Left lung (tissue), 10 donors: Measurements from ENCODE around the gene CNPPD1. TPM values are rescaled to one million over a fixed set of nuclear protein-coding genes. Genes with fewer than 3 reads are reported as not detected.
A peak's percentile ranks its signal among the peaks of the same experiment; 100 is the strongest.

Experiments used
- ATAC-seq: fragments of 200-7000 bp; cut with Tn5 transposase; one replicate; pipeline ENCODE4 v1.9.1; 2020; ENCODE audit warnings: moderate library complexity
- DNase-seq, 4 donors: peaks; one replicate each; pipeline ENCODE4 v3.0.0-alpha.2; 2013 to 2020
- H3K27ac ChIP-seq, 2 donors: fragments of 200-600 bp; sonication (generic) in 1 of 2; one replicate each; pipeline versions ENCODE4 v1.5.0 to v1.8.0; 2020 to 2021
- H3K27me3 ChIP-seq, 2 donors: fragments of 200-600 bp; sonication (generic) in 1 of 2; one replicate each; pipeline versions ENCODE4 v1.5.0 to v1.8.0; 2020 to 2021
- H3K36me3 ChIP-seq, 2 donors: fragments of 200-600 bp; sonication (generic) in 1 of 2; one replicate each; pipeline versions ENCODE4 v1.5.0 to v1.8.0; 2020 to 2021
- H3K4me1 ChIP-seq, 2 donors: fragments of 200-600 bp; one replicate each; pipeline ENCODE4 v1.8.0; 2021
- H3K4me3 ChIP-seq, 2 donors: fragments of 200-600 bp; sonication (generic) in 1 of 2; one replicate each; pipeline versions ENCODE4 v1.5.0 to v1.8.0; 2020 to 2021; ENCODE audit warnings: mild to moderate bottlenecking in 1 of 2
- H3K9me3 ChIP-seq, 2 donors: fragments of 200-600 bp; sonication (generic) in 1 of 2; one replicate each; pipeline versions ENCODE4 v1.5.0 to v1.8.0; 2020 to 2021
- intact Hi-C, 2 donors: fragments of 100-400 bp; cut with DNase I; formaldehyde crosslinking; loops; one replicate each; pipeline versions ENCODE4 v1.11.2 to v1.14.2; 2022
- polyA plus RNA-seq, 6 donors: library from polyadenylated mRNA; unstranded; fragments of 120-200 nt; gene quantifications; one replicate each; pipeline ENCODE4 v1.2.1, GENCODE V29; 2013; ENCODE audit not compliant: insufficient read length in 6 of 6
- total RNA-seq, 2 donors: library from RNA; stranded (reverse); fragmentation: NEBNext Ultra II Directional; extraction: Animal tissue kit (Norgen Biotek cat#: 25700); gene quantifications; one replicate each; pipeline ENCODE4 v1.2.1, GENCODE V29; 2021
- TF ChIP-seq, protein P1 (sequence below), 2 donors: fragments of 200-600 bp; sonication (generic) in 1 of 2; IDR thresholded peaks; one replicate each; pipeline versions ENCODE4 v1.5.0 to v1.8.0; 2021; ENCODE audit warnings: antibody characterized with exemption in 2 of 2
- donor health status: DM: no; HTN: yes; CAD: no.
- donor health status: DM: no; HTN: no; CAD: no.

CNPPD1 gene
- total and polyA plus RNA-seq, 8 donors: 34.6 to 68.2 (median 42.0) TPM

DNA sequence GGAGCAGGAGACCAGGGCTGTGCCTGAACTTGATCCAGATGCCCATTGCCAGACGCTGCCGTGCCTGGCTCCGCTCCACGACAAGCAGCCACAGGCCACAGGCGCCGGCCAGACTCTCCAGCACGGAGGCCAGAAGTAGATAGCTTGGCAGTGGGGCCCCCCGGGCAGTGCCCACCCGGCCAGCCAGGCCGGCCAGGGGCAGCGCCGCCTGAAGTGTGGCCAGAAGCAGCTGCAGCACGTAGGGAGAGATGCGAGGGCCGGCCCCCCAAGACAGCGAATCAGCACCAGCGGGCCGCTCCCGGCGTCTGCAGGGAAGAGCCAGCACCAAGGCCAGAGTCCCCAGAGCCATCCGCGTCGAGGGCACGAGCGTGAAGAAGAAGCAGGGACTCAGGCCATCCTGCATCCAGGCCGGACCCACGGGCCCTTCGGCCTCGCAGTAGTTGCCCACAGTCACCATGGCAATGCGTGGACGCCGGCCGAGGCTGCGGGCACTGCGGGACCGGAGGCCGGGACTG lies 41.5 kb upstream of the CNPPD1 start:
- Histone ChIP-seq H3K27me3 (no peaks in the 10 kb centered on the region), H3K4me1 (peaks cover 17 to 35% of the 10 kb centered on the region in 2 donors), H3K4me3 (peak overlapping the region; percentile 53 to 68), H3K9me3 (no peaks in the 10 kb centered on the region), H3K36me3 (peaks cover 0 to 69% of the 10 kb centered on the region in 2 donors), H3K27ac (peak overlapping the region; percentile 90 to 92)
- intact Hi-C loops: no loop called here
- ATAC-seq (peak; percentile 70), DNase-seq (peak; percentile 64 to 88 (median 66))
- TF ChIP-seq, protein P1, sequence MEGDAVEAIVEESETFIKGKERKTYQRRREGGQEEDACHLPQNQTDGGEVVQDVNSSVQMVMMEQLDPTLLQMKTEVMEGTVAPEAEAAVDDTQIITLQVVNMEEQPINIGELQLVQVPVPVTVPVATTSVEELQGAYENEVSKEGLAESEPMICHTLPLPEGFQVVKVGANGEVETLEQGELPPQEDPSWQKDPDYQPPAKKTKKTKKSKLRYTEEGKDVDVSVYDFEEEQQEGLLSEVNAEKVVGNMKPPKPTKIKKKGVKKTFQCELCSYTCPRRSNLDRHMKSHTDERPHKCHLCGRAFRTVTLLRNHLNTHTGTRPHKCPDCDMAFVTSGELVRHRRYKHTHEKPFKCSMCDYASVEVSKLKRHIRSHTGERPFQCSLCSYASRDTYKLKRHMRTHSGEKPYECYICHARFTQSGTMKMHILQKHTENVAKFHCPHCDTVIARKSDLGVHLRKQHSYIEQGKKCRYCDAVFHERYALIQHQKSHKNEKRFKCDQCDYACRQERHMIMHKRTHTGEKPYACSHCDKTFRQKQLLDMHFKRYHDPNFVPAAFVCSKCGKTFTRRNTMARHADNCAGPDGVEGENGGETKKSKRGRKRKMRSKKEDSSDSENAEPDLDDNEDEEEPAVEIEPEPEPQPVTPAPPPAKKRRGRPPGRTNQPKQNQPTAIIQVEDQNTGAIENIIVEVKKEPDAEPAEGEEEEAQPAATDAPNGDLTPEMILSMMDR (IDR thresholded peaks at IDR 0.05): no peak

DNA sequence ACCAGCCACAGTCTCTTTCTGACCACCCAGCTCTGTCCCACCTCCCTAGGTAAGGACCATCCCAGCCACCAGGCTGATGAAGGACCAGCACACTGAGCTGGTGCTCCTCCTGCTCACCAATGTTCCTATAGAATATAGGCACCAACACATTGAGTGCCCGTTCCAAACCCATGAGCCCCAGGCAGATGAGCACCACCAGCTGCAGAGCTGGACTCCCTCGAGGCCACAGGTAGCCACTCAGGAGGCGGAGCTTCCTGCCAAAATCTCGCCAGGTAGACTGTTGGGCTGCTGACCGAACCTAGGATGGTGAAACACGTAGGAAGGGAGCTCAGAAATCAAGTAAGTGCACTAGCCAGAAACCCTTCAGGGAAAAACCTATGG lies 39.8 kb upstream of the CNPPD1 start:
- Histone ChIP-seq H3K9me3 (no peaks in the 10 kb centered on the region), H3K27ac (no peak overlapping the region), H3K4me3 (no peak overlapping the region), H3K27me3 (no peaks in the 10 kb centered on the region), H3K4me1 (peaks cover 17 to 35% of the 10 kb centered on the region in 2 donors), H3K36me3 (peaks cover 0 to 66% of the 10 kb centered on the region in 2 donors)
- TF ChIP-seq, protein P1 (IDR thresholded peaks at IDR 0.05): no peak
- intact Hi-C loops: no loop called here
- DNase-seq: no peak
- no peak for ATAC-seq

DNA sequence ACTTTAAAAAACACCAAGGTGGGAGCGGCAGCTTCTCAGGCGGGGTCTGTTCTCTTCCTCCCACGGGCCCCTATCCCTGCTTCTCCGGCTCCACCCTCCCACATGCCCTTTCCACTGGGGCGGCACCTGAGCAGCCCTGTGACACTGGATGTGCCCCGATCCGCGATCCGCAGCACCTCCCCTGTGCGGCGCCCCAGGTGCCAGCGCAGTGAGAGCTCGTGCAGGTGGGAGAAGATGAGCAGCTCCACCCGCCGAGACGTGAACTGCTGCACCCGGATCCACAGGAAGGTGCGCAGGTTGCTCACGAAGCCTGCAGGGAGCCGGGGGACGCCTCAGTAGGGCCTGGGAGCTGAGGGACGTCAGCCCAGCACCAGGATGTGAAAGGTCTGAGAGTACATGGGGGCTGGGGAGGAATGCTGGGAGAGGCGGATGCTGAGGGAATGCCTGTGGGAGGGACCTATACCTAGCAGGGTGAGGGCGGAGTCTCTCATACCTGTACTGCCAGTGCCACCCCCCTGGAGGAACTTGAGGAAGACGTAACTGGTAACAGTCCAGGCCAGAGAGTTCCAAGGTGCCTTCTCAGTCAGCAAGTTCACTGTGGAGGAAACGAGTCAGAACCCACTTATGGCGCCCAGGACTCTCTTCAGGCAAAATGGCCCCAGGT lies 39.3 kb upstream of the CNPPD1 start:
- Histone ChIP-seq H3K27ac (no peak overlapping the region), H3K36me3 (peaks cover 0 to 64% of the 10 kb centered on the region in 2 donors), H3K4me1 (peaks cover 17 to 35% of the 10 kb centered on the region in 2 donors), H3K9me3 (no peaks in the 10 kb centered on the region), H3K4me3 (no peak overlapping the region), H3K27me3 (no peaks in the 10 kb centered on the region)
- intact Hi-C loops: no loop called here
- TF ChIP-seq, protein P1 (IDR thresholded peaks at IDR 0.05): no peak
- ATAC-seq (no peak), DNase-seq (no peak)

DNA sequence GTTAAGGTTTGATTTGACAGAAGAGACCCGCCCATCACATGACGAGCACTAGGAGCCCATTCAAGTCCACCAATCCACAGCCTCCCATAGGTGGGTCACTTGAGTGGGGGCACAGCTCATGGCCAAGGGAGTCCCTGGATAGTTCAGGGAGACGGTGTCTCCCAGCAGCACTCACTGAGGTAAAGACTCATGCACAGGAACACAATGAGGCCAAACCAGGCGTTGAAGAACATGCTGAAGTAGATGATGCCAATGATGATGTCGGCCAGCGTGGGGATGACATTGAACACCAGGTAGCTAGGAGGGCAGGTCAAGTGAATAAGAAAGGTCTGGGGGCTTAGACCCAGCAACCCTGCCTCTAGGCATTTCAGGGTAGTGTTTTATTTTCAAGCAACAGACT lies 38.1 kb upstream of the CNPPD1 start:
- TF ChIP-seq, protein P1 (IDR thresholded peaks at IDR 0.05): no peak
- H3K27ac ChIP-seq: no peak overlapping the region
- no peak overlapping the region for H3K4me3 ChIP-seq
- H3K9me3 ChIP-seq: no peaks in the 10 kb centered on the region
- intact Hi-C loops: no loop called here
- peaks cover 17 to 39% of the 10 kb centered on the region in 2 donors for H3K4me1 ChIP-seq
- no peaks in the 10 kb centered on the region for H3K27me3 ChIP-seq
- DNase-seq: no peak
- ATAC-seq: no peak
- H3K36me3 ChIP-seq: peaks cover 0 to 64% of the 10 kb centered on the region in 2 donors

DNA sequence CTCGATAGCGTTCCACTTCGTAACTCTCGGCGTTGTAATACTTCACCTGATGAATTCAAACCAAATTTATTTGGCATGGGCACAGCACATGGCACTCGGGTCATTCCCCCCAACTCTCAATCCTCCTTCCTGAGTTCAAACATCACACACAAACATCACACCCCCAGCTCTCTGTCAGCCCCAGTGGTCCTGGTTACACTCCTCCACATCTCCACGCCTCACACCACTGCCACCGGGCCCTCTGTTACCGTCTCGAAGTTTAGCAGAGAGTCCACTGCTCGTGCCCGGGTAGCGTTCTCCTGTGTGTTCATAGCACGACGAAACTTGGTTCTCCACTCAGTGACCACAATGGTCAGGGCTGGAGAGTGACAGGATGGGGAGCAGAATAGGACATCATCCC lies 37.4 kb upstream of the CNPPD1 start:
- peaks cover 0 to 66% of the 10 kb centered on the region in 2 donors for H3K36me3 ChIP-seq
- TF ChIP-seq, protein P1 (IDR thresholded peaks at IDR 0.05): no peak
- no peak for DNase-seq
- H3K4me1 ChIP-seq: peaks cover 10 to 40% of the 10 kb centered on the region in 2 donors
- no peaks in the 10 kb centered on the region for H3K9me3 ChIP-seq
- no peak for ATAC-seq
- H3K4me3 ChIP-seq: no peak overlapping the region
- intact Hi-C loops: no loop called here
- H3K27me3 ChIP-seq: no peaks in the 10 kb centered on the region
- no peak overlapping the region for H3K27ac ChIP-seq
